ENCODE measurements around the gene URI1.
"Not testable (repeated sequence)": the region's sequence is repeated elsewhere in the genome, so short reads cannot be mapped to it uniquely, and the experiment has no call there.

URI1 gene, protein sequence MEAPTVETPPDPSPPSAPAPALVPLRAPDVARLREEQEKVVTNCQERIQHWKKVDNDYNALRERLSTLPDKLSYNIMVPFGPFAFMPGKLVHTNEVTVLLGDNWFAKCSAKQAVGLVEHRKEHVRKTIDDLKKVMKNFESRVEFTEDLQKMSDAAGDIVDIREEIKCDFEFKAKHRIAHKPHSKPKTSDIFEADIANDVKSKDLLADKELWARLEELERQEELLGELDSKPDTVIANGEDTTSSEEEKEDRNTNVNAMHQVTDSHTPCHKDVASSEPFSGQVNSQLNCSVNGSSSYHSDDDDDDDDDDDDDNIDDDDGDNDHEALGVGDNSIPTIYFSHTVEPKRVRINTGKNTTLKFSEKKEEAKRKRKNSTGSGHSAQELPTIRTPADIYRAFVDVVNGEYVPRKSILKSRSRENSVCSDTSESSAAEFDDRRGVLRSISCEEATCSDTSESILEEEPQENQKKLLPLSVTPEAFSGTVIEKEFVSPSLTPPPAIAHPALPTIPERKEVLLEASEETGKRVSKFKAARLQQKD

DNA sequence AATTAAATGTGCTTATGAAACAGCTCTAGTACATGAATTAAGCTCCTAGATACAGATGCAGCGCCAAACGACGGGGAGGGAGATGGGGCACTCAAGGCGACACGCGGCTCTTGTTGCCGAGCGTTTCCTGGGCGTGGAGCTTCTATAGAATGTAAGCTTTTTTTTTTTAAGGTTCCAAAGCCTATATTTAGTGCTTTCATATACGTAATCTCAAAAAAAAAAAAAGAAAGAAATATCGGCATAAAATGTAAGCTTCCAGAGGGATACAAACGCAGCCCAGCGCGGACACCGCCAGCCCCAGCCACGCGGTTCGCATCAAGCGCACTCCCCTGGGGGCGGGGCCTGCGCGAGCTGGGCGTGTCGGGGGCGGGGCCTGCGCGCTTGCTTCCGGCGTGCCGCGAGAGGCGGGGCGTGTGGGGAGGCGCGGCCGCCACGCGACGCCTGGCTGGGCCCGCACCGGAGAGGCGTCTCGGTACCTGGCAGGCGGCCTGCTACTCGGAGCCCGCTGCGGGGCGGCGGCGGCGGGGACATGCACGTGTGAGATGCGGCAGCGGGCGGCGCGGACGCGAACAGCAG lies at the start of gene URI1:
Gene URI1, plus strand, starts transcription at position 412 of the 576 bp plus-strand sequence. CDS start 309 bp downstream, outside the sequence.
- peak; percentile 98 to 99 for DNase-seq

DNA sequence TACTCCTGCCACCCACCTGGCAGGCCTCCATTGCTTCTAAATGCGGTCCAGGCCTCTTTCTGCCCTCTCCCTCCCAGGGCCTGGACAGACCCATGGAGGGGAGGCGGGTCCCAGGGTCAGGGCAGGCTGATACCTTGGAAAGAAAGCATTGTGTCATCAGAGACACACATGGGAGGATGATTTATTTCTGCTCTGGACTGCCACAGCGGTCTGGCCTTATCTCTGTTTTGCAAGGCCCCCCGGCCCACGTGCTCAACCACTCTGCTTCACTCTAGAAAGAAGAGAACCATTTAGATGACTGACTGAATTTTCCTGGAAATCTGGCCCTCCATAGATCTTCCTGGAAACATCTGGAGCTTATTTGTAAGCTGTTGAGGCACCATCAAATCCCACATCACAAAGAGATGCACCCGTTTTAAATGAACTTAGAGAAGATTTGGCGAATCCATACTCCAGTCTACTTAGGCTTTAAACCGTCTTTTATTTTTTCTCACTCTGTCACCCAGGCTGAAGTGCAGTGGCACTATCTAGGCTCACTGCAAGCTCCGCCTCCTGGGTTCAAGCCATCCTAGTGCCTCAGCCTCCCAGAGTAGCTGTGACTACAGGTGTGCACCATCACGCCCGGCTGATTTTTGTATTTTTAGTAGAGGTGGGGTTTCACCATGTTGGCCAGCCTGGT lies 48.3 kb upstream of the URI1 start:
- DNase-seq: no peak

DNA sequence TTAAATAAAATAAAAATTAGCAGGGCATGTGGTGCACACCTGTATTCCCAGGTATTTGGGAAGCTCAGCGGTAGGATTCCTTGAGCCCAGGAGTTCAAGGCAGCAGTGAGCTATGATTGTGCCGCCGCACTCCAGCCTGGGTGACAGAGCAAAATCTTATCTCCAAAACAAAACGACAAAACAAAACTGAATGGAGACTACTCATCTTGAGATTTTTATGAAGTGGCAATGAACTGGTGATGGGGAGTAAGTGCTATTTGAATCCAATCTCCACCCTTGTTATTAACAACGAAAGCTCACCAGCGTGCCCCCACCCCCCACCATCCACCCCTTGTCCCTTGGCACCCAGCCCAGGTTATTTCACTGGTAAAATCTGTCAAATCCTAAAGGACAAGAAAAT lies 45.2 kb upstream of the URI1 start:
- no peak for DNase-seq

DNA sequence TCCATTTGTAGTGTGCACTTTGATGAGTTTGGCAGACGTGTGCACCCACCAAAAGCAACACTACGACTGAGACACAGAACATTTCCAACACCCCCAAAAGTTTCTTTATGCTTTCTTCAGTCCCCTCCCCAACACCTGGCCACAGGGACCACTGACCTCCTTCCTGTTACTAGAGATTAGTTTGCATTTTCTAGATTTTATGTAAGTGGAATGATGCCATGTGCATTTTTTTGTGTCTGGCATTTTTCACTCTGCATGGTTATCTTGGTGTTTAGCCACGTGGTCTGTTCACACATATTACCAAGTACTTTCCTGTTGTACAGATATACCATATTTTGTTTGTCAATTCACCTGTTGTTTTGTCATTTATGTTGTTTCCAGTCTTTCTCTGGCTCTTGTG lies 44.6 kb upstream of the URI1 start:
- no peak for DNase-seq

DNA sequence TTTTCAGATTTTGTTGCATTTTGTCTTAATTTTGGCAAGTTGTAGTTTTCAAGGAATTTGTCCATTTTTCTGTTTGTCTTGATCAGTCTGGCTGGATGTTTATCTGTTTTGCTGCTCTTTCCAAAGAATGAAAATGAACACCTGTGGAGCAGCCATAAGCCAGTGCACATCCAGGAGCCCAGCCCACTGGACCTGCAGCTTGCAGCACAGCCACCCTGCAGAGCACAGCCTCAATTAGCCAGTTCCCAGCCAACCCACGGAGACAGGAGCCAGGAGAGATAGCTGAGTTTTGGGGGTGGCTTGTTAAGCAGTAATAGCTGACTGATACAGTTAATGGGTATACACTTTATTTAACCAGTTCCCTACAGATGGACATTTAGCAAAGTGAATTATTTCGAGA lies 38.0 kb upstream of the URI1 start:
- no peak for DNase-seq

DNA sequence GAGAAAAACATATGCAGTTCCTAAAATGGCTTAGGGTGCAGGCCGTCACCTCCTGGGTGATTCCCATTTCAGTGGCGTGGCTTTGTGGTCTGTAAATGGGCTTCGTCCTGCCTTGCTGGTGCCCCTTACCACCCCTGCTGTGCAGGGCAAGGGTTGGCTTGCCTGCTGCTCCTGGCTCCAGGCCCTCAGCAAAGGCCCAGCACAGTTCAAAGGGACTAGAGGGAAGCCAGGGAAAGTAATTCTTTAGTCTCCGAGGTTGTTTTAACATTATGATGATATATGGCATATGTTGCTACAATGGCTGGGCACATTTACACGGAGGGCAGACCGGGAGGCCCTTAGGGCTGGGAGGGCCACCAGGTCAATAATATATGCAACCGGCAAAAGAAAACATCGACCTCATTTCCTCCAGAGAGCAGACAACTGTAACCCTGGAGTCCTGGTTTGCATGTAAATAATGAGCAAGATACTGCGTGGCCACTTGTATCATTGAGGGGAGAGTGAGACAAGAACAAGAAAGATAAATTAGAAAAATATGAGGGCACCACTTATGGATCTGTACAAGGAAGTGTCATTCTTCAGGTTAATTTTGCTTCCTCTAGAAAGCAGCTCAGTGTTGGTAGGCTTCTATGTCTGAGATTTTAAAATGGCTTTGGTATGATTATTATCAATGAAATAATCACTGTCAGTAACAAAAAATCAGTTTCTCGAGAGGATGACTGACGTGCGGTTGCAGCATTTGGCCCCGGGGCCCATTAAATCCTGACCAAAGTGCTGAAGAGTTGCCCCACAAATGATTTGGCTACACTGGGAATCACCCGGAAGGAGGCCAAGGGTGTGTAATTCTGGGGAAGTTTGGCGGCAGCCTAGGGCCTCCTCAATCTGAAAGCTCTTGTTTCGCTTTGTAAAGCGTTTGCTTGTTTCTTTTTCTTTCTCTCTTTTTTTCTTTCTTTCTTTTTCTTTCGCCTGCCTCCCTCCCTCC lies 32.8 kb upstream of the URI1 start:
- DNase-seq: peak in 1 of 2 experiments; percentile 2

DNA sequence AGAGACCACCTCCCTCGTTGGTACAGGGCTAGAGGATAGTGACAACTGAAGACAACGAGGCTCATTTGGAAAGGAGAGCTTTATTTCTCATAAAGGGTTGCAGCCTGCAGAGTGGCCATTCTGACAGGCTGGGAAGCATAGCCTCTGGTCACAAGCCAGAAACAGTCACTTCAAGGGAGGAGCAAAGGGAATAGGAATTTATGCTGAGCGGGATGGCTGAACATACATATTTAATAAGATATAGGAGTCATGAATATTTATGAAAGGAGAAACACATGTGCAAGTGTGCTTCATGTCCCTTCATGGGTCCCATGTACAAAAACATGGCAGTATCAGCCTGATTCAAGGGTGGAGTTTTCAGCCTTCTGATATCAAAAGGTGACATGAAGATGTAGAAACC lies 27.1 kb upstream of the URI1 start:
- DNase-seq: no peak

DNA sequence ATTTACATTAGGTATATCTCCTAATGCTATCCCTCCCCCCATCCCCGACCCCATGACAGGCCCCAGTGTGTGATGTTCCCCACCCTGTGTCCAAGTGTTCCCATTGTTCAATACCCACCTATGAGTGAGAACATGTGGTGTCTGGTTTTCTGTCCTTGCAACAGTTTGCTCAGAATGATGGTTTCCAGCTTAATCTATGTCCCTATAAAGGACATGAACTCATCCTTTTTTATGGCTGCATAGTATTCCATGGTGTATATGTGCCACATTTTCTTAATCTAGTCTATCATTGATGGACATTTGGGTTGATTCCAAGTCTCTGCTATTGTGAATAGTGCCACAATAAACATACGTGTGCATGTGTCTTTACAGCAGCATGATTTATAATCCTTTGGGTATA lies 26.2 kb upstream of the URI1 start:
- DNase-seq: not testable (repeated sequence)

DNA sequence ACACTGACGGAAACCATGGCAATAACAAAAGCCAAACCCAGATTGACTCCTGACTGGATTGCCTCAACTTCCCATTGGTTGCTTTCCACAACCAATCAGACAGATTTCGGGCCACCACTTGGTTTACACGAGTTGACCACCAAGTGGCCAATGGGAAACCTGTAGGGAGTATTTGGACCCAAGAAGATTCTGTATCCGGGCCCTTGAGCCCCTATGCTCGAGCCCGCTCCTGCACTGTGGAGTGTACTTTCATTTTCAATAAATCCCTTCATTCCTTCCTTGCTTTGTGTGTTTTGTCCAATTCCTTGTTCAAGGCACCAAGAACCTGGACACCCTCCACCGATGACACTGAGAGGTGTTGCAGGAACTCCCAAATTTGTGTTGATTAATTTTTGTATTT lies 24.1 kb upstream of the URI1 start:
- DNase-seq: no peak

DNA sequence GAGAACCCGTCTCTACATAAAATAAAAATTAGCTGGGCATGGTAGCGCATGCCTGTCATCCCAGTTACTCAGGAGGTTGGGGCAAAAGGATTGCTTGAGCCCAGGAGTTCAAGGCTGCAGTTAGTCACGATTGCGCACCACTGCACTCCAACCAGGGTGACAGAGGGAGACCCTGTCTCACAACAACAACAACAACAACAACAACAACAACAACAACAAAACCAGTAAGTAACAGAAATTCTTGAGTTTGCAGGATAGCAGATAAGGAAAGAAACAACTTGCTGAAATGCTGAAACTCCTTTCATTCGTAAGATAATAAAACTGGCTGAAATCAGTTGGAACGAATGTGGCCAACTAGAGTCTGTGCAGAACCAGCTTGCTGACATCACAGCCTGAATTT lies 23.1 kb upstream of the URI1 start:
- no peak for DNase-seq

DNA sequence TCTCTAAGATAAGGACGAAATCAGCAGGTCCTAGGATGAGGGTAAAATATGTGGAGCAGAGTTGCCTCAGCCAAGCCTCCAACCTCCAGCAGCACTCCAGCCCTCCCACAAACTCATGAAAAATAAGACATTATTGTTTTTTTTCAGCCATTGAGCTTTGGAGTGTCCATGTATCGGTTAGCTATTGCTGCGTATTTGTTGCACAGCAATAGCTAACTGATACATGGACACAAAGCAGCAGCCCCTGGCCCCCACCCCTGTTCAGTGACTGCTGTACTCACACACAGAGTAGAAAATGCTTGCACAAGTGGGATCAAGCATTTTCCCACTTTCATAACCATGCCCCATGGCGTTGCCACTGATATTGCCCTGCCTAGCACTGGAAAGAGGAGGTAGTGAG lies 19.1 kb upstream of the URI1 start:
- no peak for DNase-seq

DNA sequence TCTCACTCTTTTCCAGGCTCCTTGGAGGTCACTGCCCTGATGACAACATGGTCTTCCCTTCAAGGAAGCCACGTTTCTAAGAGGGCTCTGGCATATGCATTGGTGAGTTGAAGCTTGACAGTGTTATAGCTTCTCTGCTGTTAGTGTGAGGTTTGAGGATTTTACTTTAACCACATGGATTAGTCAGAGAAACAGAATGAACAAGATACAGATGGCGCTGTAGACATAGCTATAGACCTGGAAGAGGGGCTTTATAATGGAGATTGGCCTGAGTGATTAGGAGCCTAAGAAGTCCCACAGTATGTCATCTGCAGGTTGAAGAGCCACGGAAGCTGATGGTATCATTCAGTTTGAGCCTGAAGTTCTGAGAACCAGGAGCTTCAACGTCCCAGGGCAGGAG lies 18.4 kb upstream of the URI1 start:
- DNase-seq: no peak

DNA sequence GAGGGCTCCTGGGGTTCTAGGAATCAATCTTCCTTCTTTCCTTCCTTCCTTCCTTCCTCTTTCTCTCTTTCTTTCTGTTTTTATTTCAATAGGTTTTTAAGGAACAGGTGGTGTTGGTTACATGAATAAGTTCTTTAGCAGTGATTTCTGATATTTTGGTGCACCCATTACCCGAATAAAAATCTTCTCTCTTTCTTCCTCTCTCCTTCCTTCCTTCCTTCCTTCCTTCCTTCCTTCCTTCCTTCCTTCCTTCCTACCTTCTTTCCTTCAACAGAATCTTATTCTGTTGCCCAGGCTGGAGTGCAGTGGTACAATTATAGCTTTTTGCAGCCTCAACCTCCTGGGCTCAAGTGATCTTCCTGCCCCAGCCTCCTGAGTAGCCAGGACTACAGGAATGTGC lies 16.0 kb upstream of the URI1 start:
- no peak for DNase-seq

DNA sequence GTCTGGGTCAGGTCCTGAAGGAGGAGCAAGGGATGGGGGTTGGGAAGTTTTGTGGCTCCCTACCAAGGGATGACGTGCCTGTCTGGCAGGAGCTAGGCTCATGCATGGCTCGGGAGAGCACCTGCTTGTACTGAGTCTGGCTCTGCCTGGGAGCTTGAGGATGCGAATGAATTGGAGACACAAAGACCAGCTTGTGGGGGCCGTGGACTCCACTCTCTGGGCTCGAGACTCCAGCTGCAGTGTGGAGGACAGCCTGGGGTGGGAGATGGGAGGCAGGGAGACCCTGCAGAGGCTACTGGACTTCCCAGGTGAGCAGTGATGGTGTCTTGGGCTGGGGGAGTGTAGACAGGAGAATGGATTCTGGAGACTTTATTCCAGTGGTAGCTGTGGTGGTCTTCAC lies 15.2 kb upstream of the URI1 start:
- no peak for DNase-seq

DNA sequence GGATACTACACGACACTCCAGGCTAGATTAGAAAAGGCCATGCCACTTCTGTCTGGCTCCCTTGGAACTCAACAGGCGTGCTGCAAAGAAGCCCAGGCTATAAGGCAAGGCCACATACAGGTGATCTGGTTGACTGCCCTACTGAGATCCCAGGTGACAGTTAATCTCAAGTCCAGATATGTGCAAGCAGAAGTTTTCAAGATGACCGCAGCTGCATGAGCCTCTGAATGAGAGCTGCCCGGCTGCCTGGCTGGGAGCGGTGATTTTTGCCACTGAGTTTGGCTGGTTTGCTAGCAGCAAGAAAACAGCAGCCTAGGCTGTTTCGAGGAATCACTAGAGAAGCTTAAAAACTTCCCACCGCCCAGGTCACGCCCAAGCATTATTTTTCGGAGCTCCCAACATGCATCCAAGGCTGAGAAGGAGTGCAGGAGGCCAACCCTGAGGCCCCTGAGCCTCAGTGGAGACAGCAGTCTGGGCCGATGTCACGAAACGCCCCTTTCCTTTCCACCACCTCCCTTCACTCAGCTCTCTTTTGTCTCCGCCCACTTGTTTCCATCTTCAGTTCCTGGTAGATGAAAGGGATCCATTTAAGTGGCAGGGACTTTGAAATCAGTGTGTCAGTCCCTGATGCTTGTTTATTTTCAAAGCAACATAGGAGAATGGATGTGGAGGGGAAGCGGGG lies 14.0 kb upstream of the URI1 start:
- DNase-seq: no peak

DNA sequence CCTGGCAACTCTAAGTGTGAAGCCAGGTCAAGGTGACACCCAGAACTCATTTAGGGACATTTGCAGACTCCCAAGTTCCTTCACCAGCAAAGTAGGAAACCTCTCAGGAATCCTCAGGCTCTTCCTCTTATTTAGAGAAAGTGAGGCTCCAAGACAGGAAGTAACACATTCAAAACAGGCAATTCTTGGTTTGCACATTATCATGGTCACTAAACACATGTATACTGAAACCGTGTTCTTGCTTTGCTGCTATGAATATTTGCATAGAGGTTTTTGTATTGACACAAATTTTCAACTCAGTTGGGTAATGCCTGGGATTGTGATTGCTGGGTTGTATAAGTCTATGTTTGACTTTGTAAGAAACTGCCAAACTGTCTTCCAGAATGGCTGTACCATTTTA lies 13.2 kb upstream of the URI1 start:
- no peak for DNase-seq

DNA sequence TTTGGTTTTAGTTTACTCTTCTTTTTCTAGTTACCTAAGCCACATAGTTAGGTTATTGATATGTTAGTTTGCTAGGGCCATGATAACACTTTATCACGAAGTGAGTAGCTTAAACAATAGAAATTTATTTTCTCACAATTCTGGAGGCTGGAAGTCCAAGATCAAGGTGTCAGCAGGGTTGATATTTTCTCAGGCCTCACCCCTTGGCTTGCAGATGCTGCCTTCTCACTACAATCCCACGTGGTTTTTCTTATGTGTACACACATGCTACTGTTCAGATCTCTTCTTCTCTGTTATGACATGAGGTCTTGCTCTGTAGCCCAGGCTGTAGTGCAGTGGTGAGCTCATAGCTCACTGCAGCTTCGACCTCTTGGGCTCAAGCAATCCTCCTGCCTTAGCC lies 7.8 kb upstream of the URI1 start:
- no peak for DNase-seq

DNA sequence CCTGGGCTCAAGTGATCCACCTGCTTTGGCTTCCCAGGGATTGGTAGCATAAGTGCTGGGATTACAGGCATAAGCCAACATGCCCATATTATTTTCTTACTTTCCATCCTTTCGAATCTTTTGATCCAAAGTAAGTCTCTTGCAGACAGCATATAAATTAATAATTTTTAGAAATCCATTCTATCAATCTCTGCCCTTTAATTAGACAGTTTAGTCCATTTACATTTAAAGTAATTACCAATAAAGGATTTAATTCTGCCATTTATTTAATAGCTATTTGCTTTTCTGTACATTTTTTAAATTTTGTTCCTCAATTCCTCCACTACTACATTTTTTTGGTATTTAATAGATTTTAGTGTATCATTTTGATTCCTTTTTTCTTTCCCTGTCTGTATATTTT lies 7.3 kb upstream of the URI1 start:
- DNase-seq: no peak

DNA sequence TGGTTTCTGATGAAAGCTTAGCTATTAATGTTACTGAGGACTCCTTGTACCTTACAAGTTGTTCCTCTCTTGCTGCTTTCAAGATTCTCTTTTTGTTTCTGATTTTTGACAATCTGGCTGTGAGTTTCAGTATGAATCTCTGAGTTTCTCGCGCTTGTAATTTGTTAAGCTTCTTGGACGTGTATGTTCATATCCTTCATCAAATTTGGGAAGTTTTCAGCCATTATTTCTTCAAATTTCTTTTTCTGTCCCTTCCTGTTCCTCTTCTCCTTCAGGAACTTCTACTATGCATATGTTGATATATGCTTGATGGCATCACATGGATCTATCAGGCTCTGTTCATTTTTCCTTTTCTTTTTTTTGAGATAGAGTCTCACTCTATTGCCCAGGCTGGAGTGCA lies 5.6 kb upstream of the URI1 start:
- DNase-seq: no peak

DNA sequence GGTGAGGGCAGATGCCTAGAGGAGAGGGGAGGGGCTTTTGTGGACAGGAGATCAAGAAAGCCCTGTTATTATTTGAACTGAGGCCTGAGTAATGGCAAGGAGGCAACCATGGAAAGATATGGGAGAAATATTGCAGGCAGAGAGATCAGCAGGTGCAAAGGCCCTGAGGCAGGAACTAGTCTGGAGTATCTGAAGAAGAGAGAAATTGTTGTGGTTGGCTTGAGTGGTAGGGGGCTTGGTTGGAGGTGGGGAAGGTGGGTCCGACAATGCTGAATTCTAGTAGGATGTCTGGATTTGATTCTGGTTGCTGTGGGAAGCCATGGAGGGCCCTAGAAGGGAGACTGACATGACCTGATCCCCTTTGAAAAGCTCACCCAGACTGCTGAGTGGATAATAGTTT lies 2.4 kb upstream of the URI1 start:
- DNase-seq: no peak

DNA sequence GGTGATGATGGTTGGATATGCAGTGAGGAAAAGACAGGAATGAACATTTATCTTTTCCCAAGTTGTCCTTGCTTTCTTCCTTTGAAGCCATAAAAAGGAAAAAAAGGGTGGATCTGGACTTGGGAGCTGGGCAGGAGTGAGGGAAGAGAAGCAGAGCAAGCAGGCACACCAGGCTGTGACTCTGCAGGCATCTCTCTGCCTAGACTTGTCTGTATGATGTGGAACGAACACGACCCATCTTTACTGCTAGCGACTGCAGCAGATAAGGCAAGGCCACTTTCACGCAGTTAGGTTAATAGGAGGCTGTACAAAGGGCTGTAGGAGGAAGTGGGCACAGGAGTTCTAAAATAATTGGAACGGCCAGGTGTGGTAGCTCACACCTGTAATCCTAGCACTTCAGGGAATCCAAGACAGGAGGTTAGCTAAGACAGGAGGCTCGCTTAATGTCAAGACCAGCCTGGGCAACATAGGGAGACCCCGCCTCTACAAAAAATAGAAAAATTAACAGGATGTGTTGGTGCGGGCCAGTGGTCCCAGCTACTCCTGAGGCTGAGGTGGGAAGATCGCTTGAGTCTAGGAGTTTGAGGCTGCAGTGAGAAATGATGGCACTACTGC lies 961 bp upstream of the URI1 start:
- no peak for DNase-seq

Data from activated T-cell treated with anti-CD3 and anti-CD28 coated beads, Interleukin-2, amount 50 U/mL, for 48 hours (primary cell).